Mesodermal cell (in vitro differentiated cells): Measurements from ENCODE around the gene ACTN1.

Source experiments
- H3K27ac ChIP-seq: 2 replicates; pipeline ENCODE4 v1.7.0; 2013; ENCODE audit warnings: mild to moderate bottlenecking, low read depth, low read length, moderate library complexity; ENCODE audit not compliant: severe bottlenecking
- H3K36me3 ChIP-seq: 2 replicates; pipeline ENCODE4 v1.7.1; 2013; ENCODE audit warnings: mild to moderate bottlenecking, low read length, moderate library complexity; ENCODE audit not compliant: control insufficient read depth, insufficient read depth
- H3K4me1 ChIP-seq: one replicate; pipeline ENCODE4 v1.7.1; 2013; ENCODE audit warnings: mild to moderate bottlenecking, low read length; ENCODE audit not compliant: insufficient read depth, control insufficient read depth, poor library complexity, severe bottlenecking
- H3K4me3 ChIP-seq: 2 replicates; pipeline ENCODE4 v1.7.0; 2013; ENCODE audit warnings: low read length, control low read depth, mild to moderate bottlenecking; ENCODE audit not compliant: insufficient read depth, poor library complexity, severe bottlenecking; ENCODE audit errors: extremely low read depth
- H3K9me3 ChIP-seq: 2 replicates; pipeline ENCODE4 v1.7.1; 2013; ENCODE audit warnings: mild to moderate bottlenecking, low read length, moderate library complexity; ENCODE audit not compliant: control insufficient read depth
- WGBS, 2 experiments: methylation state at CpG; one replicate each; pipeline ENCODE4 v1.1.5; 2013; ENCODE audit warnings: missing lambda C conversion rate in 2 of 2; ENCODE audit not compliant: insufficient coverage in 2 of 2; 5-methylcytosine and 5-hydroxymethylcytosine counted together

ACTN1 gene

DNA sequence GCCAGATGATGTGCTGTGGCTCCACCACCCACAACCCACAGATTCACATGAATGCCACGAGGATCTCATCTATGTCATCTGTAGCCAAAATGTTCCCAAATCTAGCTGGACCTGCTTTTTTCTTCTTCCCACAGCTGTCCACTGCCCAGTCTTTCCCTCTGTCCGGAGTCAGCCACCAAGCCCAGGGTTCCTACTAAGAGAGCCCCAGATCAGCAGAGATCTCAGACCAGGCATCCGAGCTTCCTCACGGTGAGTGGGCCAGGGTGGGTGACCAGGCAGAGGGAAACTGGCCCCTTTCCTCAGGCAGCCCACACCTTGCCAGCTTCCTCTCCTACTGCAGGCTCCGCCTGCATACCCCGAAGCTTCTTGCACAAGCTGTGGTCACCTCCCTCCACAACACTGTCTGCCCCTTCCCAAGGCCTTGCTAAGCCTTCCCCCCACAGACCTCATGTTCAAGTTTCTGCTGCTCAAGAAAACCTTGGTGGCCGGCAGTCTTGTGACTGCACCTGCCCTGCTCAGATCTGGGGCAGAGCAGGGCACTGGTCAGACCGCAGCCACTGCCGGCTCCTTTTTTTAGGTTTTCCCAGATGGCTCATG lies 81.4 kb downstream of the ACTN1 start:
- peaks cover 40% of the 10 kb centered on the region for H3K4me1 ChIP-seq
- no peak overlapping the region for H3K4me3 ChIP-seq
- H3K36me3 ChIP-seq: peaks cover 95% of the 10 kb centered on the region
- WGBS, 2 experiments: 93 to 97% methylated on average over 8 to 9 of the region's 9 CpGs
- H3K9me3 ChIP-seq: no peaks in the 10 kb centered on the region
- no peak overlapping the region for H3K27ac ChIP-seq

DNA sequence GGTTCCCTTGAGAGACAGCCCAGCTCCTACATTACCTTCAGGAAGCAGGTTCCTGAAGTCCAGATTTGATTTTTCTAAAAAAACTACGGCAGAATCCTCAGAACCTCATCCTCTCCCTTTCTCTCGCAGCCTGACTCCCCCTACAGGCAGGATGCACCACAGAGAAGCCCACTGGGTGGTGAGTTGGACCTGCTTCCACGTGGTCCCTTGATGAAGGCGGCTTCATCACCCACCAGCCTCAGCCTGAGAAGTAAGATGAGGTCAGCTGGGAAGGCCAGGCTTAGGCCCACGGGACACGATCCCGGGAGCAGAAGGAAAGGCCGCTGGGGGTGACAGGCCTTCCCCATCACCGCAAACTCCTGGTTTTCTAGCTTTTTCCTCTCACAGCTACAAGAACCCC lies 83.0 kb downstream of the ACTN1 start:
- Histone ChIP-seq H3K36me3 (peaks cover 94% of the 10 kb centered on the region), H3K4me1 (peaks cover 41% of the 10 kb centered on the region), H3K9me3 (no peaks in the 10 kb centered on the region), H3K27ac (peak overlapping the region; percentile 23), H3K4me3 (no peak overlapping the region)
- 95 to 99% methylated on average over 7 of the region's 9 CpGs for WGBS, 2 experiments

DNA sequence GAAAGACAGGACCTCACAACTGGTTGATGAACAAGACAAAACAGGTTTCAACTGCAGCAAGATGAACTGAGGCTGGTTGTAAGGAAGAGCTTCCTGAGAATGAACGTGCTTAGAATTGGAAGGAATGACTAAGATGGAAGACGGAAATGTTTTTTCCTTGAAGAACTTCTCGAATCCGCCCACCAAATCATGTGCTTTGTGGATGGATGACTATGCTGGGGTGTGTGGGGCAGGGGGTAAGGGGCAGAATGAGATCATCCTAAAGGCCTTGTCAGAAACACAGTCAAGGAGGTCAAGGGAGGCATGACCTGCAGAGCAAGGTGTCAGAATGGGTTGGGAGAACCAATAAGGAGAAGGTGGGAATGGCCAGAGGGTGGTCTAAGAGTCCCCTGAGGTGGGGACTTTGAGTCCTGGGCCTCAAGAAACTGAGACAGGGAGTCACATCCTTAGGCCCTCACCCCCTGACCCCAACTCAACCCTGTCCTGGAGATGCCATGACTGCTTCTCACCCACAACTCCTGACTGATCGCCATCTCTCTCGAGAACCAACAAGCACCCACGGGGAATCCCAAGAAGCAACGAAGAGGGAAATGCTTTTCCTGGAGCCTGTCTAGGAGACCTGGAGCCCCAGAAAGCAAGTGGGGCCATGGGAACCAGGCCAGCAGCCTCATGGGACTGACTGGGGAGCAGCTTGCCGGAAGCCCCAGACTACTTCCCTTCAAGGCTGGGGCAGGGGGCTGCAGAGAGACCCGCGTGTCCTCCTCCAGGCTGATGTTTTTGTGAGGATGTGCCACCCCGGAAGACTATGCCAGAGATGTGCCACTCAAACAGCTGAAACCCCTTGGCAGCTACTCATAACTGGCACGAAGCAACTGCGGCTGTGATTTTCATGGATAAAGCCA lies 84.0 kb downstream of the ACTN1 start:
- Histone ChIP-seq H3K36me3 (peaks cover 95% of the 10 kb centered on the region), H3K27ac (no peak overlapping the region), H3K4me3 (no peak overlapping the region), H3K9me3 (no peaks in the 10 kb centered on the region), H3K4me1 (peaks cover 38% of the 10 kb centered on the region)
- WGBS, 2 experiments: 97 to 98% methylated on average over 11 to 14 of the region's 14 CpGs

DNA sequence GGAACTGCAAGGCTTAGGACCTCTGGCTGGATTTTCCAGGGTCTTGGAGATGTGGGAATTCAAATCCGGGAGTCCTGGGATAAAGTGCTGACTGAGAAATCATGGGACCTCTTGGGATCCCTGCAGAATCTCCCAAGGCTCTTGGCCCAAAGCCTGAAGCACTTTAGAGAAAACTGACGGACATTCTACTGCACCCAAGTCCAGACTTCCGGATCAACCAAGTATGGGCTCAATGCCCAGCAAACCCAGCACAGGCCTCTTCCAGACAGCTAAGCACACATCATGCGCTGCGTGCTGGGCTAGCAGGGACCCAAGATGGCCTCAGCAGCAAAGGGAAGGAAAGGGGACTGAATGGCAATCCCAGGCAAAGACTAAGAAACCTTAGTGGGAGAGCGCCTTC lies 85.0 kb downstream of the ACTN1 start:
- WGBS, 2 experiments: 96 to 100% methylated on average over 4 to 5 of the region's 6 CpGs
- Histone ChIP-seq H3K27ac (no peak overlapping the region), H3K36me3 (peaks cover 96% of the 10 kb centered on the region), H3K4me3 (no peak overlapping the region), H3K9me3 (no peaks in the 10 kb centered on the region), H3K4me1 (peaks cover 36% of the 10 kb centered on the region)

DNA sequence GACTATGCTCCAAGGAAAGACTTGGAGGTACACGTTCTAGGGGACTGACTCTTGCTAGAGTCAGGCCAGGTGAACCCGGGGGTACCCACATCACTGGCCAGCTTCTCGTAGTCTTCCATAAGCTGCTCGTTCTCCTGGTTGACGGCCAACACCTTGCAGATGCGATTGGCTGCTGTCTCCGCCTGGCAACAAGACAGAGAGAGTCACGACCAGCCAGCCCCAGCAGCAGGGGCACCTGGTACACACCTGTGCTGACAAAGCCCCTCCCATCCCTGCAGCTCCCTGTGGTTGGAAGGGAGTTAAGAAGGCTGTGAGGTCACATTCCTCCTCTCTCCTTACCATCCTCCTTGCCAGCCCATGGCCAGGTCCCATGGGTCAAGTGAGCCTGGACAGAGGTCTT lies 85.5 kb downstream of the ACTN1 start:
- 93 to 98% methylated on average over 6 to 8 of the region's 8 CpGs for WGBS, 2 experiments
- Histone ChIP-seq H3K27ac (no peak overlapping the region), H3K9me3 (no peaks in the 10 kb centered on the region), H3K36me3 (peaks cover 96% of the 10 kb centered on the region), H3K4me3 (no peak overlapping the region), H3K4me1 (peaks cover 36% of the 10 kb centered on the region)

DNA sequence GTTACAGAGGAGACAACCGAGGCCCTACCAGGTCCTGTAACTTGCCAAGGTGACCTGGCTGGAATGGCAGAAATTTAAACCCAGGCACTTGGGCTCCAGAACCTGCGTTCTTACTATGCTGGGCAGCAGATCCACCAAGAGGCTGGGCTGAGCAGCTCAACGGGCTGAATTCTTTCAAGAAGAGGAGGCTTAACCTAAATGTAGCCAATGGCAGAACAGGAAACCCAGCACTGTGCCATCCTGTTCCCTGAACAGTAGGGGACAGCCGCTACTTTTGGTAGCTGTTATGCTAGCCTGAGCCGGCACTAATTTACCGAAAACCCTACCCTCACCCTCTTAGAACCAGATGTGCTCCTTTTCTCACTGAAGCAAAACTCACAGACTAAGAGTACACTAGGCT lies 86.1 kb downstream of the ACTN1 start:
- WGBS, 2 experiments: 93% methylated on average over 5 to 6 of the region's 6 CpGs
- Histone ChIP-seq H3K4me3 (no peak overlapping the region), H3K27ac (no peak overlapping the region), H3K36me3 (peaks cover 96% of the 10 kb centered on the region), H3K9me3 (no peaks in the 10 kb centered on the region), H3K4me1 (peaks cover 36% of the 10 kb centered on the region)

DNA sequence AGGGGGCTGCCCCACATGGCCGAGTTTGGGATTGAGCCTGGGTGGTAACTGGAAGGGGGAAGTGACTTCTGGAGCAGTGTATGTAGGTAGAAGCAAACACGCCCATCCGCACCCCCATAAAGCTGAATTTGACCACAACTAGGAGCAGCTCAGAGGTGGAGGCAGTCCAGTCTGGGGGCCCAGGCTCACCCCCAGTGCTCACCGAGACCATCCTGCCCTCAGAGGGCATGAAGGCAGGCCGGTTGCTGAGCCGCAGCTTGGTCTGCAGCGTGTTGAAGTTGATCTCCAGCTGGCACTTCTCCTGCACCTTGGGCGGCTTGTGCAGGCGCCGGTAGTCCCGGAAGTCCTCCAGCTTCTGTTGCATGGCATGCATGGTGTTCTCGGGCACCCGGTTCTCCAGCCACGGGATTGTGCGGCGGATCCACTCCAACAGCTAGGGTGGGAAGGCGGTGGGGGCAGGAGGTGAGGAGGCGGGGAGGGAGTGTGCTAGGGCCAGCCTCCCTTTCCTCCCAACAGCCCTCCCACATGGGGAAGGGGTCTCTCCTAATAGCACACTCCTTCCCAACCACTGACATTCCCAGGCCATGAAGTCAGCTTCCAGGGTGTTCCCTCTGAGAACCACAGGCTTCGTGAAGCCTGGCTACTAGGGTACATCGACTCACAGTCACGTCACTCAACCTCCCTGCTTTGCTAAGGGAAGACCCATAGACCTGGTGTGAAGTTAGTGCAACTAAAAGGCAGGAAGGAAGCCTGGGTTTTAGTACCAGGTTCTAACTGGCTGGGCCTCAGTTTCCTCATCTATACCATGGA lies 87.0 kb downstream of the ACTN1 start:
- H3K36me3 ChIP-seq: peaks cover 96% of the 10 kb centered on the region
- 95 to 99% methylated on average over 13 to 18 of the region's 21 CpGs for WGBS, 2 experiments
- no peak overlapping the region for H3K4me3 ChIP-seq

DNA sequence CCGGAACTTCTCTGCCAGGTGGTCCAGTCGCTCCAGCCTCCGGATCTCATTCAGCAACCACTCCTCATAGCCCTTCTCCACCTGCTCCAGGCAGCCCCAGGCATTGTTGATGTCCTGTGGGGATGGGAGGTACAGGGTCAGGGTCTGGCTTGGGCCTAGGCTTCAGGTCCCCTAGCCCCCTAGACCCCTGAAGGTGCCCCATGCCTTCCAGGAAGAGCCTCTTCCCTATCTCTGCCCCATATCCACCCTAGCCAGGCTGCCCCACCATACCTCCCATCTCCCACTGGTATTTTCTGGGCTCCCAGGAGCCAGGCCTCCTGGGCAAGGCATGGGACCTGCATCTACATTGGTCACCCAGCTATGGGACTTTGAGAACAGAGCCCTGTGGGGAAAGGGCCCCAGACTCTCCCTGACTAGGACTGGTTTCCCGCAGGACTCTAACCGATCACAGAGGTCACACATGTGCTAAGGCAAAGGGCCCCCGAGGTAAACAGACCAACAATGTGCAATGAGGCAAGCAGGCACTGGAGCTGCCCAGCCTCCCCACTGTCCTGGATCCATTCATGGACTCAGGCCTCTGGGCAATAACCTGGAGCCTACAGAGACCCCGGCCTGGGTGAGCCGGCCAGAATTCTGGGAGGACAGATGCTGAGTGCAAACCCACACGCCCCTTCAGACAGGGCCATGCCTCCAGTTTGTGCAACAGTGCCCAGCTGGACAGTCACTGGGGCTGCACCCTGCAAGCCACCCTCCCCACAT lies 88.8 kb downstream of the ACTN1 start:
- Histone ChIP-seq H3K36me3 (peaks cover 97% of the 10 kb centered on the region), H3K4me1 (peaks cover 24% of the 10 kb centered on the region), H3K9me3 (no peaks in the 10 kb centered on the region), H3K27ac (no peak overlapping the region), H3K4me3 (no peak overlapping the region)
- 94 to 96% methylated on average over 4 to 6 of the region's 9 CpGs for WGBS, 2 experiments

More for the DNA sequence above, 87.0 kb downstream of the ACTN1 start:
- peaks cover 36% of the 10 kb centered on the region for H3K4me1 ChIP-seq
- H3K9me3 ChIP-seq: no peaks in the 10 kb centered on the region
- peak overlapping the region; percentile 55 for H3K27ac ChIP-seq

GRCh38 chr14:68888883-68889282 lies 90.2 kb downstream of the ACTN1 start:
- Histone ChIP-seq H3K27ac (no peak overlapping the region), H3K9me3 (no peaks in the 10 kb centered on the region), H3K4me3 (no peak overlapping the region), H3K36me3 (peaks cover 98% of the 10 kb centered on the region), H3K4me1 (peaks cover 15% of the 10 kb centered on the region)
- WGBS, 2 experiments: 97 to 98% methylated on average over 7 to 8 of the region's 8 CpGs
